GM19438 (cell line): ENCODE measurements around the gene SH3RF1.

Experiments
- ATAC-seq: cut with Tn5 transposase; IDR thresholded peaks from one replicate; pipeline ENCODE4 v1.9.1; 2021; ENCODE audit warnings: low read depth; ENCODE audit not compliant: unreplicated experiment

SH3RF1 gene

DNA sequence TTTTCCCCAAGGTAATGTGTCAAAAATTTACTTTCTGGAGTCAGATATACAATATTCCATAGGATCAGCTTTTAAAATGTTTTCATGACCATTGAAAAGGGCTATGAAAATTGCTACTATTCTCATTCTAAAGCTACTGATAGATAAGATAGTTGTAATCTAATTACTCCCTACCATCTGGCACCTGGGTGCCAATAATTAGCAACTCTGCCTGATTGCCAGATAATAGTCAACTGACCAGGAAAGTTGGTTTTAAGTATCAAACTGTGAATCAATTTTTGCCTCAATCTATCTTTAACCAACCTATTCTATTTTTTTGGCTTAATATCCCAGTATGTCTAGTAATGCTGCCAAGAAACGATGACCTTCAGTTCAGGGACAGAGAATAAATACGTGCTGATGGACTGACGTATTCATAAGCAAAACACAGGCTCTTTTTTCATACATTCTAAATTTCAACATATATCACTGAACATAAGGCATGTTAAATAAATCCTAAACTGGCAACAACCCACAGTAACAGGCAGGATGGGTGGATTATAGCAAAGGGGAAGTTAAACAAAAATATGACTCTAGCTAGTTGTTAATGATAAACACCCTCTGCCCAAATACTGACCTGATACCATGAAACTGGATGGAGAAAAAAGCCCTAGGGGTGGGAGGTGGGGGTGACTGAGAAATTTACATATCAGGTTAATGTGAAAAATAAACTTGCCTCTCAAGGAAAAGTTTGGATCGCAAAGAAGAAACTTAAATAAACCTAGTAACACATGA is 18.2 kb downstream of the SH3RF1 start:
- ATAC-seq, result peak; percentile 49

DNA sequence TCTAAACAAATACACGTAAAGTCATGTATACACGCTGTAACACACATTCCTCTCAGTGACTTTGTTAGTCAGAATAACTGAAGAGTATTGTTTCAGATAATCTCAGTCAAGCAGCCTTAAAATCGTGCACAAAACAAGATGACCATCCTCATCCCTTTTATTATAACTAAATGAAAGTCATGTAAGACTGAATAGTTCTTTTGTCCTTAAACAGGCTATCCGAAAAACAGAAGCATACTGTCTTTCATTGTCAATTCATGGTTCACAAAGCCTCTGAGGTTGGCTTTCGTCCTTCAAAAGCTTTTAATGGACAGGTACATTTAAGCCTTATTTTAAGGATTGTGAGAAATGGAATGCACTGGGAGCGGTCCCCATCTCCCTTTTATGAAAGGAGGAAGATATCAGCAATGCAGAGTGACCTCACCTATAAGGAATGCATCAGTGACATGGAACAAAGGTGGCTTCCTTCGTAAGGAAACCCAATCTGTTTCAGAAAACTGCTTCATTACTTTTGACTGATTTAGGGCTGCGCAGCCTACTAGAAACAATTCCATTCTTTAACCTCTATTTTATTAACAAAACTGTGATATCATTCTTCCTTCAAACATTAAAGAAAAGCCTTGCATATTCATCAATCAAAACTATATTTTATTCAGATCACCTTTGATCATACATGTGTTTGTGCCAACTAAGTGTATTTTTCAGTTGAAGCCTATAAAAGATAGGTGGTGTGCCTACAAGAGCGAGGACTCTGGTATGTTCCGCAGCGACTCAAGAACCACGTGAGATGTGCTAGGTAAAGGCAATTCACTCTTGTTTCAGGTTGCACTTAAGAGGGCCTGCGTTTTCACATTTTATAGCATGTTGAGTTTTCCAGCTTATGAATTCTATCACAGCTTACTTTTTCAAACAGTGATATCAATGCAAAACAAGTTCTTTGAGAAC is 19.2 kb downstream of the SH3RF1 start:
- no peak for ATAC-seq

DNA sequence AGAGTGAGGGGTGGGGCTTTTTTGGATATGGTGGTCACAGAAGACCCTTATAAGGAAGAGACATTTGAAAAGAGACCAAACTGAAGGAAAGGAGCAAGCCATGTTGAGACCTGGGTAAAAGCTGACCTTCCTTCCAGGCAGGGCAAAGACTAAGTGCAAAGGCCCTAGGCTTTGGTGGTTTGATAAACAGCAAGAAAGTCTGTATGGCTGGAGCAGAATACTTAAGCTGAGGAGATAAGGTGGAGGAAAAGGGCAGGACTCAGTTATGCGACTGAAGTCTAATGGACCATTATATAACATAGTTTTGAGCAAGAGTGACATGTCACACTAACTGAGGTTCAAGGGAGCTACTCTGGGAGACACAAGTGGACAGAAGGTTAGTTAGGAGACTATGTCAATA is 20.0 kb downstream of the SH3RF1 start:
- ATAC-seq, result no peak

DNA sequence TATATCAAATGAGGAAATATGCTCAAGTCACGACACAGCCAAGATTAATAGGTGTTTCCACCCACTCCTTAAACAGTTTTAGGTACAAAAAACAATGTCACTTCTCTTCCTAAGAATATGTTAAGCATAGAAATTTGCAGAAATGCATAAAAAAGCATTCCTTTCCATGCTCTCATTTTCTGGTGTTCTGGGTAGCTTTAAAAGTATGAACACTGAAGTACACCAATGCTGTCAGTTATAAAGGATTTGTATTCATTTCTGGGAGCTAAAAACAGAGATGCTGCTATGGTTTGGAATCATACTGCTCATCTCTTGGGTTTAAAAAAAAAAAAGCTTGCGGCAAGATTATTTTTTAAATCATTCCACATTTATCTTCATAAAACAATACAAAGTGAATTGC is 20.8 kb downstream of the SH3RF1 start:
- no peak for ATAC-seq

DNA sequence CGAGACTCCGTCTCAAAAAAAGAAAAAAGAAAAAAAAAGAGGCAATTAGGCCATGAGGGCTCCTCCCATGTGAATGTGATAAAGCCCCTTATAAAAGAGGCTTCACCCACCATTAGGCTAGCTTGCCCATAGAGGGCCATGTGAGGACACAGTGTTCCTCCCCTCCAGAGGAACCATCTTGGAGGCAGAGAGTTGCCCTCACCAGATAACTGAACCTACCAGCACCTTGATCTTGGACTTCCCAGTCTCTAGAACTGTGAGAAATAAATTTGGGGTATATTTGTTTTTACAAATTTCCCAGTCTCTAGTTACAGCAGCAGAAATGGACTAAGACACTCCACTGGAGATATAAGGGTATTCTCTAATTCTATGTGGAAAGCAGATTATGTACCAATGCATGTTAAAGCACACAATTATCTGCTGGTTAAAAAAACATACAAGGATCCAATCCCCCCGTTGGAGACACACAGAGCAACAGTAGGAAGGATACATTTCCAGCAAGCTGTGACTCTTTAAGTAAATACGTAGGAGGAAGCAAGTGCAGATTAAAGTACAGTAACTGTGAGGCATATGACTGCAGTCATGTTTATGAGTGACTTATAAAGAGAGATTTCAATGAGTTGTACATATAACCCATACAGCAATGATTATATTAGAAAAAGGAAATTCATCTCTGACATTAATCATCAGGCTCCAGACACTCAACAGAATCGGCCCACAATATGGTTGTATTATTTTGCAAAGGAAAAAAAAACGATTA is 21.4 kb downstream of the SH3RF1 start:
- peak; percentile 66 for ATAC-seq

DNA sequence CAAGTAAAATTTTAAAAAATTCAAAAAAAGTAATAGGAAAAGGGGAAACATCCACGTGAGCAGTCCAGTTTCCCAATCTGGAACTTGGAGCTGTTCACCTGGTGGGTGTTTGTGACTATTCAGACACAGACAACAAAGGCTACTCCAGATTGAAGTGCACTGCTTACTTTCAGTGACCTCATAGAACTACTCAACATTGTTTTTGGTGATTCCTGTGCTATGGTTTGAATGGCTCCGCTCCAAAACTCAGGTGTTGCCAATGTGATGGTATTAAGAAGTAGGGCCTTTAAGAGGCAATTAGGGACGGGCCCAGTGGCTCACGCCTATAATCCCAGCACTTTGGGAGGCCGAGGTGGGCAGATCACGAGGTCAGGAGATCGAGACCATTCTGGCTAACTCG is 22.1 kb downstream of the SH3RF1 start:
- ATAC-seq, result no peak

DNA sequence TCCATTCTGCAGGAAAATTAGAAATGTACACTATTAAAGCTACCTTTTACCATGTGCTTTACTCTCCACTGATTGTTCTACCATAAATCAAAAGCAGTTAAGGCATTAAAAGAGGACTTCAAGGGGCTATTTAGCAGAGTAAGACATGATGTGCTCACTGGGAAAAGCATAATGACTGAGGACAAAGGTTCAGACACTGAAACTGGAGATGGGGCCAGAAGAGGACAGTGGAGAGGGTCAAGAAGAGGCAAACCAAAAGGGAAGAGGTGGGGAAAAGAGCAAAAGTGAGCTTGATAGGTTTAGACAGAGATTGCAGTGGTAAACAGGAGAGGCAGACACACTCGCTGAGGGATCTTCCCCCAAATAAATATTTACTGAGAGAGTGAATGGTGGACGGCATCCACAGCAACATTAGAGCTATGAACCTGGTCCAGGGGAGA is 23.8 kb downstream of the SH3RF1 start:
- no peak for ATAC-seq

DNA sequence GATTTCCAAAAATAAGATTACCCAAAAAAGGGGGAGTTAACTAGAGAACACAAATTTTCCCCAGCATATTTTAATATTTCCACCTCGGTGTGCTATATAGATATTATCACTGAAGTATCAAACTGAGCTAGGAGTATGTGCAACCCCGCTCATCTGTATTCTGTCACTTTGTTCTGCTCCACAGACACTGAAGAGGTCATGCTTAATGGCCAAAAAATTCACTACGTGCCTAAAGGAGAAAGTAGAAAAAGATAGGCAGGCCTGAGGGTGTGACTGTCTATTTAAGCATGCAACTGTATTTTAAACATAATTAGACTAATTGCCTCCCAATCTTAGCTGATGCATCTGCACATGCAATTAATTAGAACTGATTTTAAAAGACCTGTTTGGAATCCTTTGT is 24.5 kb downstream of the SH3RF1 start:
- ATAC-seq, result no peak

DNA sequence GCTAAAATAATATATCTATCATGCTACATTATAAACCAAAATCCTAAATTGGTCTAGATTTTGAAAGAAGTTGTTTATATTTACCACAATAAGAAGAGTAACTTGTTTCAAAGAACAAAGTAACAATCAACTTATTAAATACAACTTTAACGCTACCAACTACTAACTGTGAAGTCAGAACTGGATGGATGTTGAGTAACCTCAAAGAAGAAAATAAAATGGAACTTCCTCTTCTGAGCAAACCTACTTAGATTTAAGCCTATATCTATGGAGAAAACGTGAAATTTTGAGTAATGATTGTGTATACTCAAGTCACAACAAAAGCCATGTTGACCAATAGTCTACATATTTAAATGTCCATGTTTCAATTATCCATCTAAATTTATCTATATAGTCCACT is 25.7 kb downstream of the SH3RF1 start:
- ATAC-seq, result no peak

DNA sequence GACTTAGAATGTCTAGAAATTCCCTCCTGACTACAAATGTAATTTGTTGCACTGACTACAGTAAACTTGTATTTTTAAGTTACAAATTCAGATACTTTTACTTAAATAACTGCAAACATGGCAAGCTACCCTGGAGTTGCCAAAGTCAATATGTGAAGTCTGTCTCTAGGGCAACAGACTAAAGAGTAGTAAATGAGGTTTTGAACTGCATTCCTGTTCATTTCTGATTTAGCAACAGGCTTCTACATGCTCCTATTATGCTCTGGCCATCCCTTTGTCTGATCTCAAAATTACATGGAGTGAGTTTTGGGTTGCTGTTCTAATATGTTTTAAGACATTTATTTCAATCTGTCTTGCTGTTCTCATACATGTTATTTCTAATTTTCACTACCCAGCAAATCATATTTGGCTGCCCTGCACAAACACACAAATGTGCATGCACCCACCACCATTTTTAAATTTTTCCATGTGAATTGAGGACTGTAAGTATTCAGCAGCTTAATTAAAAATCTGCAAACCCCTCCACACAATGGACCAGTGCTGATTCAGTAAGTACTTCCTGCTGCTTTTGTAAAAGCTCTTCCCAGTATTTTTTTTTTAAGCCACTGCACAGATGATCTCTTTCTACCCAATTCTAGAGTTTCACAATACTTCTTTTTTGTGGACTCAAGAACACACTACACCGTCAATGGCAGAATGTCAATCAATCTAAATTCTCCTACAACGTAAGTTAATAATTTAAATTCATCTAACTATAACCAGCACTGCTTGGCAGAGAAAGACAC is 26.7 kb downstream of the SH3RF1 start:
- no peak for ATAC-seq

DNA sequence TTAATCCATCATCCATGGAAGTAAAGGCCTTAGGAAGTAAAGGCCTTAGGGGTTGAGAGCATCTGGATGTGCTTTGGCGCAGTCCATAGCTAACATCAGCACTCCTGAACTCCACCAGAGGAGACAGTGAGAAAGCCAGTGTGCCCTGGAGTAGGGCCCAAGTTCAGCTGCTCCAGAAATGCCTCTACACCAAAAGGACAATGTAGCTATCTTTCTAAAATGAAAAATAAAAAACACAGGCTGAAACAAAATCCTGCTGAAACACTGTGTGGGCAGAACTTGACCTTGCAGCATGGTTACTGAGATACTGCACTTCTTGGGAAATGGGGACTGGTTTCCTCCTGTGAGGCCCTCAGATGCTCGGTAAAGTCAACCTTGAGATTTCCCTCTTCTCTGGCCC is 29.3 kb downstream of the SH3RF1 start:
- no peak for ATAC-seq

DNA sequence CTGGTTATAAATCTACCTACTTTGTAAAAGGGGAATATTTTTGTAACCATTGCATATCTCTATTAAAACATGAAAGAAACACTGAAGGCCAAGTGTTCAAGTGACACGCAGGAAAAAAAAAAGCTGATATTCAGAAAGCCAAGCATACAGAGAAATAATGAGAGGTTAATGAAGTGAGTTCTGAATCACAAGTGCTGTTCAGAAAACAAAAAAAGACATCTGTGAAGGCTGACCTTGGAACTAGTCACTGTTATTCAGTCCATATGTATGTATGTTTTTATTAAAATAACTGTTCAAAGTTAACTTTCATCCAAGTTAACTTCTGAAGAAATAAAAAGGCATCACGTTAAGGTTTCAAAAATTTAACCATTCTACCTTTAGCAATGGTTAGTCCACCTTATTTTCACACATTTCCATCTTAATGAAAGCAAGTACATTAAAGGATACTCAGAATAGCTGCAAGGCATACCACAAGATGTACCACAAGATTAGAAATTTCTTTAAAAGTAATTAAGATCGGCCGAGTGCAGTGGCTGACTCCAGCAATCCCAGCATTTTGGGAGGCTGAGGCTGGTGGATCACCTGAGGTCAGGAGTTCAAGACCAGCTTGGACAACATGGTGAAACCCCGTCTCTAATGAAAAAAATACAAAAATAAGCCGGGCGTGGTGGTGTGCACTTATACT is 31.4 kb downstream of the SH3RF1 start:
- ATAC-seq, result no peak

DNA sequence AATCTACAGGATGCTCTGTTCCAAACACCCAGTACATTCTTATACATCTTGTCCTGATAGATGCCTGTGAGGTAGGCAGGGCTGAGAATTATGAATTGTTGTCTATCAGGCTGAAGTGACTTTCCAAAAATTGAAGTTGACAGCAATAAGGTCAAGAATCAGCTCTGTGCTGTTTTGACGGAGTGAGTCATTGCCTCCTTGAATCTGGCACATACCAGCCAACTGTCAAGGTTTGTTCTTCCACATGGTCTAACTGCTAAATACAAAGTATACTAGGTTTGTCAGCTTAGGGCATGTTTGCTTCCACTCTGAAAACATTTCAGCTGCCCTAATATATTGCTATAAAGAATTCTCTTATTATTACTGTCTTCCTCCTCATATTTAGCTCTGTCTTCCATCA is 32.3 kb downstream of the SH3RF1 start:
- no peak for ATAC-seq

DNA sequence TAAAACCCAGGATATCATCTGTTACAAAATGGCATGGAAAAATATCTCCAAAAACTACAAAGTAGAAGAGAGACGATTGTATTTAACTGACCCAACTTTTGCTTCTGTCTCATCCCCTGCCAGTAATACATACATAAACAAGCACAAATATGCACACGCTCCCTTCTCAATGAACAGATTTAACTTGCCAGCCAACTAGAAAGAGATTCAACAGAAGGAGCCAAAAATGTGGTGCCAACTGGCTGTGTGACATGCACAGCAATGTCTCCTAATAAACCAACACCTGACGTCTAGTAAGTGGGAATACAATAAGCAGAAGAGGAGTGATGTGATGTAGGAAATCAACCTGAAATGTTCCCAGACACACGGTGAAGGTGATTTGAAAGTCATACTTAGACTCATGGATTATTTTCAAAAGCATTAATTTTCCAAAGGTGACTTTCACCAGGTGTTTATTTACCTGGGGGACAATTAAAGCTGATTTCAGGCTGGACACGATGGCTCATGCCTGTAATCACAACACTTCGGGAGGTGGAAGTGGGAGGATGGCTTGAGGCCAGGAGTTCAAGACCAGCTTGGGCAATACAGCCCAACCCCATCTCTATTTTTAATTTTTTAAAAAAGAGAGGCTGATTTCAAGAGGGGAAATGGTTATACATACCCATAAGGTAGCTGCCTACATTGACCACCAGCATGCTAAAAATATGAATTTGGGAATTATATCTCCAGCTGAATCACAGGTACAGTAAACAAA is 33.7 kb downstream of the SH3RF1 start:
- no peak for ATAC-seq

DNA sequence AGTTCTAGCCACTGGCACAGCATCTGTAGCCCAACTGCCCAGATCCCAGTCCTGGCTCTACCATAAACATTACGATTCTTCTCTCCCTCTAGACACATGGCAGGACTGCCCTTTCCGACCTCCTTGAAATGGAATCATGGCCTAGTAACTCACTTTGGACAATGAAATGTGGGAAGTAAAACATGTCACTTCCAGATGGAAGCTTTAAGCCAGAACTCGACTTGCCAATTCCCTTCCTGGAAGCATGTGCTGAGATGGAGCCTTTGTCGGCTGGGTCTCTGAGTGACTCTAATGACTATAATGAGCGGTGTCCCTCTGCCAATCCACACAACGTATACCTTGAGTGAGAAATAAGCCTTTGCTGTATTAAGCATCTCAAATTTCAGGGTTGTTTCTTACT is 34.7 kb downstream of the SH3RF1 start:
- no peak for ATAC-seq

DNA sequence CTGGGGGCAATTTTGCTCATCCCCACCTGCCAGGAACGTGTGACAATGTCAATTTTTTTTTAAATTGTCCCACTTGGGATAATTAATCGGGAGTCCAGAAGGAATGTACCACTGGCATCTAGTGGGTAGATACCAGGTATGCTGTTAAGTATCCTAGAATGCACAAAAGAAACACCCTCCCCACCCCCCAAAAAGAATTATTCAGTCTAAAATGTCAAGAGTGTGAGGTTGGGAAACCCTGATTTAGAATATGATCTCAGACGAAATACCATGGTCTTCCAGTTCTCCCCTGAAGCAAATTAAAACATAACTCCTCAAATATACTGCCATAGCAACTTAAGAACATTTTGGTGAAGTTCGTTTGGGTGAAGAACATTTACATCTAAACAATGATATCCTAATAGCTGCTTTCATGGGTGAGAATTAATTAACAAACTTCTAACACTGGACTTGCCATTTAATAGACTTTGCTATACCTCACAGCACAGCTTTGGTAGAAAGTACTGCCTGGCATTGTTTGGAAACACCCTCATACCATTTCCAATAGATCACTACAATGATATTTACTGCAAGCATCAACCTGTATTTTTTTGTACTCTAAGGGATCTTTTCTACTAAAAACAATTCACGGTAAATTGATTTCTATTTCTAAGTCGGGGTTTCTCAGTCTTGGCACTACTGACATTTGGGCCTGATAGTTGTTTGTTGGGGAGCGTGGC is 36.5 kb downstream of the SH3RF1 start:
- no peak for ATAC-seq

DNA sequence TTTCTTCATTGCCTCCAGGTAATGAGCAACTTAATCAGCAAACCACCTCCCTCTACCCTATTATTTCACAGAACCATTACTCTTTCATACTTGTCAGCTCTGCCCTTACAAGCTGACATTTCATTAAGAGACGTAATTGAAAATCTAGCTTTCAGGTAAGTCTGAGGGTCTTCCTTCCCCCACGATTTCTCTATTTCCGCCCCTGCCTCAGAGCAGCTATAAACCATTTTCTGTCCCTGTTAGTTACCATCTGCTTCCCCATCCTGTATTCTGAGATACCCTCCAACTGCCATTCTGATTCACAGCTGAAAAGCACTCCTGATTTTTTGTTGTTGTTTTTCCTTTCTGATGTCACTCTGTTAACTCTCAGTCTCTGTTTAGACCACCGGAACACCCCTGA is 37.1 kb downstream of the SH3RF1 start:
- ATAC-seq, result no peak

DNA sequence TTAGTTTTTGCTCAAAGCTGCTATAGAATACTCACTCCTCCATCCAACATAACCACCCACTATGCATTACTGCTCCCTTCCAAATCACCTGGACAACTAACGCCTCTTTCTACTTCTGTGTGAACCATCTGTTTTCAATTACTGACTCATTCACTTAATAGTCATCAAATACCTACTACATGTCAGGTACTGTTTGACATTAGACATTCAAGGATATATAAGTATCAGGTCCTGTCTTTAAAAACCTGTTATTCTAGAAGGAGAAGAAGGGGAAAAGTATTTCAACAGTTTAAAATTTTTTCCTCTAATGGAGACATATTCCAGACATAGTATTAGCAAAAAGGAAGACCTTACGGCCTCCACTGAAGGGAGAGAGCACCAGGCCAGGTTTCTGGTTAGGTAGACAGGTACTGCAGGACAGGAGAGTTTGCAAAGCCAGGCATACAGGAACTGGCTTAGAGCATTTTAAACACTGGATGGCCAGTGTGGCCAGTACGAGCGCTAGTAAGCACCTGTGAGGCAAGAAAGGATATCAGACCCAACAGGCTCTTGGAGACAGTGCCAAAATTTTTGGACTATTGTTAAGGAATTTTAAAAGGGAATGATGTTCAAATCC is 39.0 kb downstream of the SH3RF1 start:
- no peak for ATAC-seq
